ENCODE results near the gene PTK7. TPM values are rescaled to one million over a fixed set of nuclear protein-coding genes. Genes with fewer than 3 reads are reported as not detected.

Gene PTK7
- total and polyA plus RNA-seq, 2 experiments from 2014 or later: 75.8 to 115 TPM

DNA sequence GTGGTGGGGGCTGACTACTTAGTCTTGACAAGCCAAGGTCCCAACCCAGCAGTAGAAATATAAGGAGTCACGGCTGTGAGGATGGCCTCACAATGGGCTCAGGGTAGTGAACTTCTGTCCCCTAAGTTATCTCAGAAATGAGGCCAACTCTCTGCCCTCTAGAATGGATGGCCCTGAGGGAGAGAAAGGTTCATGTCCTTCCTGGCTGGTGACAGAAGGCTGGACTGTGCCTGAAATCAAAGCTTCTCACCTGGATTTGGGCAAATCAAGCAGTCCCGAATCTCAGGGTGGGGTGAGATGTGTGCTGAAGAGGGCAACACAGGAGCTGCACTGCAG lies 42.0 kb upstream of the PTK7 start:
- H3K36me3 ChIP-seq: peaks cover 45% of the 10 kb centered on the region

GRCh38 chr6:43035495-43036194 lies 40.5 kb upstream of the PTK7 start:
- Histone ChIP-seq H3K4me3 (no peak overlapping the region), H3K9me3 (ENCODE audit: low read depth) (no peaks in the 10 kb centered on the region), H3K36me3 (peaks cover 38% of the 10 kb centered on the region), H3K27ac (no peak overlapping the region), H3K27me3 (no peaks in the 10 kb centered on the region), H3K4me1 (ENCODE audit: low read depth) (no peaks in the 10 kb centered on the region)
- no peak for TF ChIP-seq CTCF (IDR thresholded peaks at IDR 0.05; ENCODE audit: low read depth, low read length)
- DNase-seq (ENCODE audit: low read depth in 1 of 2, low spot score in 1 of 2): no peak

More for the DNA sequence above, 42.0 kb upstream of the PTK7 start:
- no peak overlapping the region for H3K27ac ChIP-seq
- no peak for DNase-seq (ENCODE audit: low read depth in 1 of 2, low spot score in 1 of 2)
- H3K4me3 ChIP-seq: no peak overlapping the region
- TF ChIP-seq CTCF (IDR thresholded peaks at IDR 0.05; ENCODE audit: low read depth, low read length): no peak
- H3K27me3 ChIP-seq: no peaks in the 10 kb centered on the region
- H3K4me1 ChIP-seq (ENCODE audit: low read depth): no peaks in the 10 kb centered on the region
- no peaks in the 10 kb centered on the region for H3K9me3 ChIP-seq (ENCODE audit: low read depth)

DNA sequence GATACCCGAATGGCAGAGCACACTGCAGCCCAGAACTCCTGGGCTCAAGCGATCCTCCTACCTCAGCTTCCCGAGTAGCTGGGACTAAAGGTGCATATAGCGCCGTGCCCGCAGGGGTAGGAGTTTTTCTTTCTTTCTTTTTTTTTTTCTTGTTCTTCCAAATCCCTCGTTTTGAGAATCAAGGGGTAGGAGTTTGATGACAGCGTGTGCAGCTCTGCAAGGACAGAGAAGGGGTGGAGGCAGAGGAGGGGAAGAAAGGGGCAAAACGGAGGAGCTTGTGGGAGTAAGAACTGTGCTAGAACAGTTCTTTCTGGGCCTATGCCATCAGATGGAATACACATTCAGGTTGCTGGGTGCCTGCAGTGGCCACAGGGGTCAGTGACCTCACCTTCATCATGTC lies 39.4 kb upstream of the PTK7 start:
- no peak for DNase-seq (ENCODE audit: low read depth in 1 of 2, low spot score in 1 of 2)
- Histone ChIP-seq H3K4me3 (no peak overlapping the region), H3K36me3 (peaks cover 38% of the 10 kb centered on the region), H3K27ac (no peak overlapping the region), H3K4me1 (ENCODE audit: low read depth) (no peaks in the 10 kb centered on the region), H3K9me3 (ENCODE audit: low read depth) (no peaks in the 10 kb centered on the region), H3K27me3 (no peaks in the 10 kb centered on the region)
- TF ChIP-seq CTCF (IDR thresholded peaks at IDR 0.05; ENCODE audit: low read depth, low read length): no peak

DNA sequence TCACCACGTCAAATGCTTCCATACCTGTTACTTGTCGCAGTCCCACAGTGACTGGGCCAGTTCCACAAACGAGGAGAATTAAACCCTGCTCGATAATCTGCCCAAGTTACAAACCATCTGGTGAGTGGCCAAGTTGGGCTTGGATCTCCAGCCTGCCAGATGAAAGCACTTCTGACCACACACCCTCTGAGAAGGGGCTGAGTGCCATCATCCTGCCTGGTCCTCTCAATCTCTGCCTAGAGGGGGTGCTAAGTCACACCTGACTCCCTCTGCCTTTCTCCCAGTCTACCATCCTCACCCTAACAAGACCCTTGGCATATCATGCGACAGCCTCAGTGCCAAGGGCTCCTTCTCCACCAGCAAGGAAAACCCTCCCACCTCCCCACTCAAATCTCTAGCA lies 38.9 kb upstream of the PTK7 start:
- no peak for TF ChIP-seq CTCF (IDR thresholded peaks at IDR 0.05; ENCODE audit: low read depth, low read length)
- Histone ChIP-seq H3K4me1 (ENCODE audit: low read depth) (no peaks in the 10 kb centered on the region), H3K36me3 (peaks cover 40% of the 10 kb centered on the region), H3K27ac (no peak overlapping the region), H3K9me3 (ENCODE audit: low read depth) (no peaks in the 10 kb centered on the region), H3K4me3 (no peak overlapping the region), H3K27me3 (no peaks in the 10 kb centered on the region)
- DNase-seq (ENCODE audit: low read depth in 1 of 2, low spot score in 1 of 2): no peak

DNA sequence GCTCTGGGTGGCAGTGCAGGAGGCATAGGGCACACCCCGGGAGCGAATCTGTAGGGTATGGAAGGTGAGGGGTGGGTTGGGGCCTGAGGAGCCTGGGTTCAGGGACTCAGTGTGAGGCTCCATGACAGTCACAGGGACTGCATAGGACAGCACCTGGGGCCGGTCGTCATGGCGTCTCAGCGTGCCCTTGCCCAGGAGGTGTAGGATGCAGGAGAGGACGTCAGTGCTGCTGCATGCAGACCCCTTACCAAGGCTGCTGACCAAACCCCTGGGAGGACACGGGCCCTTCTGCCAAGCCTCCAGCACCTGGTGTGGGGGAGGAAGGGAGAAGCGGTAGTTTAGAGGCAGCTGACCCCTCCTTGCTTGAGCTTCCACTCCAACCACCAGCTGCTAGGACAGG lies 38.4 kb upstream of the PTK7 start:
- H3K36me3 ChIP-seq: peaks cover 45% of the 10 kb centered on the region
- TF ChIP-seq CTCF (IDR thresholded peaks at IDR 0.05; ENCODE audit: low read depth, low read length): no peak
- no peaks in the 10 kb centered on the region for H3K27me3 ChIP-seq
- no peak for DNase-seq (ENCODE audit: low read depth in 1 of 2, low spot score in 1 of 2)
- no peak overlapping the region for H3K4me3 ChIP-seq
- no peaks in the 10 kb centered on the region for H3K4me1 ChIP-seq (ENCODE audit: low read depth)
- H3K9me3 ChIP-seq (ENCODE audit: low read depth): no peaks in the 10 kb centered on the region
- H3K27ac ChIP-seq: no peak overlapping the region
